ENCODE results near the gene ZHX3.

GRCh38 chr20:41334036-41334435, 16.5 kb upstream of the ZHX3 start:
- no peak for TF ChIP-seq CHD4 (IDR thresholded peaks at IDR 0.05; ENCODE audit: insufficient read depth, insufficient replicate concordance, low read depth, low read length, poor library complexity, severe bottlenecking)
- no peak for TF ChIP-seq ZC3H4 (CRISPR knock-in tag; IDR thresholded peaks at IDR 0.05; ENCODE audit: borderline replicate concordance)
- TF ChIP-seq CTCF (IDR thresholded peaks at IDR 0.05 in 2 of 3, conservative IDR thresholded peaks at IDR 0.05 in 1 of 3; ENCODE audit: insufficient read depth in 2 of 3, low read depth in 1 of 3, low read length in 3 of 3): no peak
- TF ChIP-seq IRF1 (CRISPR knock-in tag; IDR thresholded peaks at IDR 0.05; ENCODE audit: borderline replicate concordance): no peak
- TF ChIP-seq ZNF146 (CRISPR knock-in tag; IDR thresholded peaks at IDR 0.05; ENCODE audit: unreplicated experiment): no peak
- TF ChIP-seq, protein P1, sequence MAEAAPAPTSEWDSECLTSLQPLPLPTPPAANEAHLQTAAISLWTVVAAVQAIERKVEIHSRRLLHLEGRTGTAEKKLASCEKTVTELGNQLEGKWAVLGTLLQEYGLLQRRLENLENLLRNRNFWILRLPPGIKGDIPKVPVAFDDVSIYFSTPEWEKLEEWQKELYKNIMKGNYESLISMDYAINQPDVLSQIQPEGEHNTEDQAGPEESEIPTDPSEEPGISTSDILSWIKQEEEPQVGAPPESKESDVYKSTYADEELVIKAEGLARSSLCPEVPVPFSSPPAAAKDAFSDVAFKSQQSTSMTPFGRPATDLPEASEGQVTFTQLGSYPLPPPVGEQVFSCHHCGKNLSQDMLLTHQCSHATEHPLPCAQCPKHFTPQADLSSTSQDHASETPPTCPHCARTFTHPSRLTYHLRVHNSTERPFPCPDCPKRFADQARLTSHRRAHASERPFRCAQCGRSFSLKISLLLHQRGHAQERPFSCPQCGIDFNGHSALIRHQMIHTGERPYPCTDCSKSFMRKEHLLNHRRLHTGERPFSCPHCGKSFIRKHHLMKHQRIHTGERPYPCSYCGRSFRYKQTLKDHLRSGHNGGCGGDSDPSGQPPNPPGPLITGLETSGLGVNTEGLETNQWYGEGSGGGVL (CRISPR knock-in tag; IDR thresholded peaks at IDR 0.05): no peak
